Colonic mucosa (tissue), 4 donors: ENCODE measurements around the gene CAPG. TPM values are rescaled to one million over a fixed set of nuclear protein-coding genes. Genes with fewer than 3 reads are reported as not detected.

Source experiments
- DNase-seq: peaks from one replicate; pipeline ENCODE4 v3.0.0-alpha.2; 2020
- H3K27ac ChIP-seq: fragments of 200-600 bp; one replicate; pipeline ENCODE4 v1.8.0; 2021
- H3K27me3 ChIP-seq: fragments of 200-600 bp; one replicate; pipeline ENCODE4 v1.8.0; 2021
- H3K36me3 ChIP-seq: fragments of 200-600 bp; one replicate; pipeline ENCODE4 v1.8.0; 2021
- H3K4me1 ChIP-seq: fragments of 200-600 bp; one replicate; pipeline ENCODE4 v1.8.0; 2021; ENCODE audit warnings: mild to moderate bottlenecking
- H3K4me3 ChIP-seq: fragments of 200-600 bp; one replicate; pipeline ENCODE4 v1.8.0; 2021
- H3K9ac ChIP-seq, 2 donors: one replicate each; pipeline ENCODE4 v1.7.0; 2013; ENCODE audit warnings: control low read depth in 2 of 2, low read depth in 2 of 2, low read length in 2 of 2
- H3K9me3 ChIP-seq: fragments of 200-600 bp; one replicate; pipeline ENCODE4 v1.8.0; 2021
- intact Hi-C: fragments of 100-400 bp; cut with DNase I; formaldehyde crosslinking; loops from one replicate; pipeline ENCODE4 v1.14.1; 2022
- total RNA-seq, 2 donors: library from RNA; stranded (reverse); fragmentation: NEBNext Ultra II Directional in 1 of 2; extraction: Animal tissue kit (Norgen Biotek cat#: 25700) in 1 of 2; gene quantifications; one replicate each; pipeline ENCODE4 v1.2.1, GENCODE V29; 2021
- TF ChIP-seq, protein P1 (sequence below): fragments of 200-600 bp; IDR thresholded peaks from one replicate; pipeline ENCODE4 v1.8.0; 2022; ENCODE audit warnings: antibody characterized with exemption, mild to moderate bottlenecking
- donor health status: healthy.
- donor health status: DM: no; HTN: no; CAD: no.
- donor health status: DM: no; HTN: no; CAD: no.

Gene CAPG
- total RNA-seq, 2 donors from 2014 or later, result 102 to 105 TPM

DNA sequence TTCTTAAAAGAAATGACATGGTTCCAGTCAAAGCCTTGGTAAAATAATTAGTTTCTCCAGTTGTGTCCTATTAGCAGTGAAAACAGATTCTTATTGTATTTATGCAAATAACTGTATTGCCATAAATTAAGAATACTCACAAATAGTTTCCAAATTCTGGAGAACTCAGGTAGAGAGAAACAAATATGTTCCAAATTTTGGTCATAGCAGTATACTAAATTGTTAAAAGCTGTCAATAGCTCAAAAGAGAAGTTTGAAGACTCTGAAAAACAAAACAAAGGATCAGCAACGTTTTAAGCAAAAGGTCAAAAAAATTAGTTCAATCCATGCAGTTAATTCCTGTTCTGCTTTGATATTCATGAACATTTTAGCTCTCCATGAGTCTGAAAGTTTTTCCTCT, 30.1 kb downstream of the CAPG start:
- Histone ChIP-seq H3K4me3 (no peak overlapping the region), H3K4me1 (no peaks in the 10 kb centered on the region), H3K27me3 (no peaks in the 10 kb centered on the region), H3K9me3 (no peaks in the 10 kb centered on the region), H3K36me3 (no peaks in the 10 kb centered on the region), H3K27ac (no peak overlapping the region), H3K9ac (no peak overlapping the region)
- TF ChIP-seq, protein P1, sequence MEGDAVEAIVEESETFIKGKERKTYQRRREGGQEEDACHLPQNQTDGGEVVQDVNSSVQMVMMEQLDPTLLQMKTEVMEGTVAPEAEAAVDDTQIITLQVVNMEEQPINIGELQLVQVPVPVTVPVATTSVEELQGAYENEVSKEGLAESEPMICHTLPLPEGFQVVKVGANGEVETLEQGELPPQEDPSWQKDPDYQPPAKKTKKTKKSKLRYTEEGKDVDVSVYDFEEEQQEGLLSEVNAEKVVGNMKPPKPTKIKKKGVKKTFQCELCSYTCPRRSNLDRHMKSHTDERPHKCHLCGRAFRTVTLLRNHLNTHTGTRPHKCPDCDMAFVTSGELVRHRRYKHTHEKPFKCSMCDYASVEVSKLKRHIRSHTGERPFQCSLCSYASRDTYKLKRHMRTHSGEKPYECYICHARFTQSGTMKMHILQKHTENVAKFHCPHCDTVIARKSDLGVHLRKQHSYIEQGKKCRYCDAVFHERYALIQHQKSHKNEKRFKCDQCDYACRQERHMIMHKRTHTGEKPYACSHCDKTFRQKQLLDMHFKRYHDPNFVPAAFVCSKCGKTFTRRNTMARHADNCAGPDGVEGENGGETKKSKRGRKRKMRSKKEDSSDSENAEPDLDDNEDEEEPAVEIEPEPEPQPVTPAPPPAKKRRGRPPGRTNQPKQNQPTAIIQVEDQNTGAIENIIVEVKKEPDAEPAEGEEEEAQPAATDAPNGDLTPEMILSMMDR, result no peak
- DNase-seq, result no peak
- intact Hi-C loops, result no loop called here

DNA sequence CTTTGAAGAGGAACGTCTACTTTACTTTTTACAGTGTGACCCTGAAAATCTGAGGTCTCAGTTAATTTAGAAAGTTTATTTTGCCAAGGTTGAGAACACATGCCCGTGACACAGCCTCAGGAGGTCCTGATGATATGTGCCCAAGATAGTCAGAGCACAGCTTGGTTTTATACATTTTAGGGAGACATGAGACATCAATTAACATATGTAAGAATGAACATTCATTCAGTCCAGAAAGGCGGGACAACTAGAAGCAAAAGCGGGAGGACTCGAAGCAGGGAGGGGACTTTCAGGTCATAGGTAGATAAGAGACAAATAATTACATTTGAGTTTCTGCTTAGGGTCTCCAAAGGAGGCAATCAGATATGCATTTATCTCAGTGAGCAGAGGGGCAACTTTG, 31.9 kb downstream of the CAPG start:
- no peak overlapping the region for H3K9ac ChIP-seq
- H3K4me3 ChIP-seq, result no peak overlapping the region
- no peak for DNase-seq
- H3K4me1 ChIP-seq, result no peaks in the 10 kb centered on the region
- H3K36me3 ChIP-seq, result no peaks in the 10 kb centered on the region
- intact Hi-C loops, result no loop called here
- H3K27ac ChIP-seq, result no peak overlapping the region
- TF ChIP-seq, protein P1, result no peak
- H3K27me3 ChIP-seq, result no peaks in the 10 kb centered on the region
- H3K9me3 ChIP-seq, result no peaks in the 10 kb centered on the region

DNA sequence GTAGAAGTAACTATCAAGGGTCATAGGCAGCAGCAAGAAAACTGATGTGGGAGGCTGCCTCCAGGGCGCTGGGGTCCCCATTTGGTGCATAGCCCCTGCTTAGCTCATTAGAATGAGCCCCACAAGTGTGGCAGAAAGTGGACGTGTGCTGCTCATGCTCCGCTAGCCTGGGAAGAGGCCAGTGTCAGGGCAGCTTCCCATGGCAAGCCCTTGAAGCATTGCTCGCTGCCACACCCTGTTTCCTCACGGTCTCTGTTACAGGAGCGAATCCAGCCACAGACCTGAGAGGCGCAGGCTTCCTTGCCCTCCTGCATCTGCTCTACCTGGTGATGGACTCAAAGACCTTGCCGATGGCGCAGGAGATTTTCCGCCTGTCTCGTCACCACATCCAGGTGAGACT, 33.1 kb downstream of the CAPG start:
- no peaks in the 10 kb centered on the region for H3K36me3 ChIP-seq
- no peak overlapping the region for H3K27ac ChIP-seq

GRCh38 chr2:85376291-85377065, 33.7 kb downstream of the CAPG start:
- DNase-seq, result no peak
- H3K27me3 ChIP-seq, result no peaks in the 10 kb centered on the region
- H3K9ac ChIP-seq, result no peak overlapping the region
- no peak overlapping the region for H3K27ac ChIP-seq
- TF ChIP-seq, protein P1, result no peak
- intact Hi-C loops, result no loop called here
- no peaks in the 10 kb centered on the region for H3K36me3 ChIP-seq
- no peak overlapping the region for H3K4me3 ChIP-seq
- H3K9me3 ChIP-seq, result no peaks in the 10 kb centered on the region
- no peaks in the 10 kb centered on the region for H3K4me1 ChIP-seq

More for the DNA sequence above, 33.1 kb downstream of the CAPG start:
- no peaks in the 10 kb centered on the region for H3K9me3 ChIP-seq
- intact Hi-C loops, result no loop called here
- no peak overlapping the region for H3K9ac ChIP-seq
- no peaks in the 10 kb centered on the region for H3K27me3 ChIP-seq
- H3K4me3 ChIP-seq, result no peak overlapping the region
- TF ChIP-seq, protein P1, result no peak
- no peaks in the 10 kb centered on the region for H3K4me1 ChIP-seq
- no peak for DNase-seq

GRCh38 chr2:85371045-85371444, 39.1 kb downstream of the CAPG start:
- DNase-seq, result no peak
- H3K36me3 ChIP-seq, result no peaks in the 10 kb centered on the region
- H3K4me3 ChIP-seq, result no peak overlapping the region
- H3K27me3 ChIP-seq, result no peaks in the 10 kb centered on the region
- intact Hi-C loops, result no loop called here
- H3K9me3 ChIP-seq, result no peaks in the 10 kb centered on the region
- TF ChIP-seq, protein P1, result no peak
- H3K27ac ChIP-seq, result no peak overlapping the region
- H3K9ac ChIP-seq, result no peak overlapping the region
- no peaks in the 10 kb centered on the region for H3K4me1 ChIP-seq
